NCI-H526 (cell line): Measurements from ENCODE around the gene PAX2.
A peak's percentile ranks its signal among the peaks of the same experiment; 100 is the strongest.

Experiments
- DNase-seq, 2 experiments: peaks; one replicate each; lab custom pipeline; 2025; lab: John Stamatoyannopoulos, UW

Gene PAX2

GRCh38 chr10:100724531-100725027 lies 20.8 kb upstream of the PAX2 start:
- no peak for DNase-seq

- no peak for DNase-seq
Observed at GRCh38 chr10:100725071-100725471, 20.3 kb upstream of the PAX2 start.

GRCh38 chr10:100725869-100726426 lies 19.4 kb upstream of the PAX2 start:
- no peak for DNase-seq

- DNase-seq = no peak
Observed at GRCh38 chr10:100727808-100728207, 17.6 kb upstream of the PAX2 start.

GRCh38 chr10:100728928-100729861 lies 16.2 kb upstream of the PAX2 start:
- peak; percentile 31 to 75 for DNase-seq

GRCh38 chr10:100729862-100730724 lies 15.3 kb upstream of the PAX2 start:
- peak in 1 of 2 experiments; percentile 49 for DNase-seq

GRCh38 chr10:100730725-100731406 lies 14.5 kb upstream of the PAX2 start:
- DNase-seq = peak in 1 of 2 experiments; percentile 48

- DNase-seq = no peak
Observed at GRCh38 chr10:100731407-100732240, 13.8 kb upstream of the PAX2 start.

GRCh38 chr10:100732241-100732596 lies 13.2 kb upstream of the PAX2 start:
- no peak for DNase-seq

- no peak for DNase-seq
Observed at GRCh38 chr10:100733329-100733728, 12.1 kb upstream of the PAX2 start.

- no peak for DNase-seq
Observed at GRCh38 chr10:100734295-100735086, 10.9 kb upstream of the PAX2 start.

- DNase-seq = no peak
Observed at GRCh38 chr10:100735087-100735336, 10.4 kb upstream of the PAX2 start.

GRCh38 chr10:100735337-100736143 lies 9.8 kb upstream of the PAX2 start:
- DNase-seq = peak in 1 of 2 experiments; percentile 54

- no peak for DNase-seq
Observed at GRCh38 chr10:100736144-100736808, 9.1 kb upstream of the PAX2 start.

GRCh38 chr10:100736809-100737354 lies 8.5 kb upstream of the PAX2 start:
- DNase-seq = no peak

GRCh38 chr10:100737355-100738054 lies 7.9 kb upstream of the PAX2 start:
- no peak for DNase-seq

- no peak for DNase-seq
Observed at GRCh38 chr10:100738055-100738827, 7.1 kb upstream of the PAX2 start.
